Left ventricle myocardium inferior (tissue), 1 donor: ENCODE results near the gene WDR37. TPM values are rescaled to one million over a fixed set of nuclear protein-coding genes. Genes with fewer than 3 reads are reported as not detected.
"Not testable (repeated sequence)": the region's sequence is repeated elsewhere in the genome, so short reads cannot be mapped to it uniquely, and the experiment has no call there.

Source experiments
- DNase-seq: peaks from one replicate; pipeline ENCODE4 v3.0.0-alpha.2; 2020
- H3K27ac ChIP-seq: fragments of 200-600 bp; replicated peaks from 2 replicates; pipeline ENCODE4 v1.8.0; 2021
- H3K27me3 ChIP-seq: fragments of 200-600 bp; 2 replicates; pipeline ENCODE4 v1.8.0; 2021; ENCODE audit warnings: low read depth
- H3K36me3 ChIP-seq: fragments of 200-600 bp; 2 replicates; pipeline ENCODE4 v1.8.0; 2021
- H3K4me1 ChIP-seq: fragments of 200-600 bp; 2 replicates; pipeline ENCODE4 v1.8.0; 2021
- H3K4me3 ChIP-seq: fragments of 200-600 bp; 2 replicates; pipeline ENCODE4 v1.8.0; 2021; ENCODE audit warnings: mild to moderate bottlenecking, moderate library complexity
- H3K9me3 ChIP-seq: fragments of 200-600 bp; replicated peaks from 2 replicates; pipeline ENCODE4 v1.8.0; 2021
- CTCF ChIP-seq: fragments of 200-600 bp; IDR thresholded peaks from 2 replicates; pipeline ENCODE4 v1.8.0; 2021; ENCODE audit warnings: antibody characterized with exemption, mild to moderate bottlenecking, borderline replicate concordance
- intact Hi-C: fragments of 100-400 bp; cut with micrococcal nuclease; formaldehyde crosslinking; loops from one replicate; pipeline ENCODE4 v1.11.0; 2022
- total RNA-seq: library from RNA; stranded (reverse); fragmentation: NEBNext Ultra II Directional; extraction: Animal tissue kit (Norgen Biotek cat#: 25700); gene quantifications from one replicate; pipeline ENCODE4 v1.2.1, GENCODE V29; 2021
- donor health status: DM: no; HTN: yes; CAD: no; lungs with severe emphysema.

WDR37 gene
- total RNA-seq, 1 donor from 2014 or later = 28.2 TPM

- H3K4me3 ChIP-seq = no peak overlapping the region
- no peaks in the 10 kb centered on the region for H3K36me3 ChIP-seq
- intact Hi-C loops = no loop called here
- peaks cover 35% of the 10 kb centered on the region for H3K27me3 ChIP-seq
- no peaks in the 10 kb centered on the region for H3K9me3 ChIP-seq
- no peak overlapping the region for H3K27ac ChIP-seq
- H3K4me1 ChIP-seq = no peaks in the 10 kb centered on the region
- TF ChIP-seq CTCF = no peak
- no peak for DNase-seq
Measured at GRCh38 chr10:1156616-1156886, 100.4 kb downstream of the WDR37 start.

GRCh38 chr10:1156921-1157614 is 100.9 kb downstream of the WDR37 start:
- Histone ChIP-seq H3K9me3 (no peaks in the 10 kb centered on the region), H3K27ac (no peak overlapping the region), H3K36me3 (no peaks in the 10 kb centered on the region), H3K27me3 (peaks cover 35% of the 10 kb centered on the region), H3K4me3 (no peak overlapping the region), H3K4me1 (no peaks in the 10 kb centered on the region)
- no peak for DNase-seq
- intact Hi-C loops = no loop called here
- TF ChIP-seq CTCF = no peak

- no peak overlapping the region for H3K27ac ChIP-seq
- peaks cover 37% of the 10 kb centered on the region for H3K27me3 ChIP-seq
- no peaks in the 10 kb centered on the region for H3K36me3 ChIP-seq
- no peak for TF ChIP-seq CTCF
- H3K4me3 ChIP-seq = no peak overlapping the region
- H3K9me3 ChIP-seq = no peaks in the 10 kb centered on the region
- no peak for DNase-seq
- no peaks in the 10 kb centered on the region for H3K4me1 ChIP-seq
- intact Hi-C loops = no loop called here
Measured at GRCh38 chr10:1157615-1157933, 101.4 kb downstream of the WDR37 start.

- DNase-seq = no peak
- intact Hi-C loops = no loop called here
- Histone ChIP-seq H3K36me3 (no peaks in the 10 kb centered on the region), H3K9me3 (no peaks in the 10 kb centered on the region), H3K27ac (no peak overlapping the region), H3K4me1 (no peaks in the 10 kb centered on the region), H3K27me3 (peaks cover 42% of the 10 kb centered on the region), H3K4me3 (no peak overlapping the region)
- no peak for TF ChIP-seq CTCF
Measured at GRCh38 chr10:1158066-1158465, 101.9 kb downstream of the WDR37 start.

GRCh38 chr10:1158536-1158935 is 102.4 kb downstream of the WDR37 start:
- H3K9me3 ChIP-seq, H3K36me3 ChIP-seq, H3K4me3 ChIP-seq, intact Hi-C loops, DNase-seq, H3K4me1 ChIP-seq, H3K27ac ChIP-seq: not testable (repeated sequence)
- H3K27me3 ChIP-seq = peaks cover 45% of the 10 kb centered on the region

GRCh38 chr10:1159131-1160061 is 103.2 kb downstream of the WDR37 start:
- Histone ChIP-seq H3K27ac (no peak overlapping the region), H3K36me3 (no peaks in the 10 kb centered on the region), H3K4me1 (no peaks in the 10 kb centered on the region), H3K4me3 (no peak overlapping the region), H3K9me3 (no peaks in the 10 kb centered on the region), H3K27me3 (peaks cover 52% of the 10 kb centered on the region)
- DNase-seq = no peak
- no peak for TF ChIP-seq CTCF
- intact Hi-C loops = no loop called here
